NT2/D1 (cell line): ENCODE measurements around the gene GCK.

Experiments used
- DNase-seq: peaks from one replicate; pipeline ENCODE4 v3.0.0-alpha.2; 2011; ENCODE audit warnings: low read depth, low spot score
- H3K27me3 ChIP-seq: 2 replicates; pipeline ENCODE4 v1.6.0; 2011; ENCODE audit warnings: mild to moderate bottlenecking; ENCODE audit not compliant: insufficient read length, insufficient read depth
- H3K36me3 ChIP-seq: 2 replicates; pipeline ENCODE4 v1.6.1; 2011; ENCODE audit warnings: mild to moderate bottlenecking, low read length, mixed read lengths; ENCODE audit not compliant: insufficient read depth, insufficient read length
- H3K4me1 ChIP-seq: 2 replicates; pipeline ENCODE4 v1.5.1; 2011; ENCODE audit not compliant: insufficient read depth, insufficient read length
- H3K4me3 ChIP-seq: 2 replicates; pipeline ENCODE4 v1.5.1; 2011; ENCODE audit warnings: low read depth; ENCODE audit not compliant: insufficient read length
- H3K9ac ChIP-seq: 2 replicates; pipeline ENCODE4 v1.6.0; 2011; ENCODE audit warnings: low read depth; ENCODE audit not compliant: insufficient read length
- H3K9me3 ChIP-seq: 2 replicates; pipeline ENCODE4 v1.5.1; 2011; ENCODE audit warnings: mild to moderate bottlenecking, low read length; ENCODE audit not compliant: insufficient read depth
- SUZ12 ChIP-seq: IDR thresholded peaks from 2 replicates; pipeline ENCODE4 v1.6.1; 2011; ENCODE audit not compliant: insufficient read length, insufficient read depth; ENCODE audit errors: extremely low read depth
- YY1 ChIP-seq: IDR thresholded peaks from 2 replicates; pipeline ENCODE4 v1.6.1; 2011; ENCODE audit not compliant: insufficient read length, insufficient read depth
- ZNF274 ChIP-seq: IDR thresholded peaks from 2 replicates; pipeline ENCODE4 v1.6.1; 2011; ENCODE audit warnings: mild to moderate bottlenecking, low read depth, low read length

Gene GCK

DNA sequence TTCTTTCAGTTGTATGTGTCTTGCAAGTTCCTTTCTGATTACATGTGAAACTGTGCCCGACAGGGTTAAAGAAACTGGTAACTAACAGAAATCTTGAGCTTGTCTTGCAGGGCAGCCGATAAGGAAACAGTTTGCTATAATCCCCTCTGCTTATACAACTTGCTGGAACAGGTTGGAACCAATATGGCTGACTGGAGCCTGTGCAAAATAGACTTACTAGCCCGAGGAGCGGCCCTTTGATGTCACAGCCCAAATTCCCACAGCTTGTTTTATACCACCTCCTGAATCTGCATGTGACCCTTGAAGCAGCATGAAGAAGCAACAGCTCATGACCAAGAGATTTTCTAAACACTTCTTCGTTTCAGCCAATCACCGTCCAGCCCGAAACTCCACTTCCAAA is 8.2 kb upstream of the GCK start:
- no peak for DNase-seq
- Histone ChIP-seq H3K27me3 (no peaks in the 10 kb centered on the region), H3K4me1 (peaks cover 2% of the 10 kb centered on the region), H3K4me3 (no peak overlapping the region), H3K9ac (no peak overlapping the region), H3K36me3 (peaks cover under 1% of the 10 kb centered on the region), H3K9me3 (no peaks in the 10 kb centered on the region)
- TF ChIP-seq SUZ12 (no peak), YY1 (no peak), ZNF274 (no peak)

- H3K9me3 ChIP-seq: no peaks in the 10 kb centered on the region
- no peak overlapping the region for H3K9ac ChIP-seq
- no peak overlapping the region for H3K4me3 ChIP-seq
- no peaks in the 10 kb centered on the region for H3K27me3 ChIP-seq
- H3K36me3 ChIP-seq: no peaks in the 10 kb centered on the region
- TF ChIP-seq ZNF274 (no peak), YY1 (no peak), SUZ12 (no peak)
- peaks cover 2% of the 10 kb centered on the region for H3K4me1 ChIP-seq
- no peak for DNase-seq
Observed at GRCh38 chr7:44196450-44196872, 7.2 kb upstream of the GCK start.

DNA sequence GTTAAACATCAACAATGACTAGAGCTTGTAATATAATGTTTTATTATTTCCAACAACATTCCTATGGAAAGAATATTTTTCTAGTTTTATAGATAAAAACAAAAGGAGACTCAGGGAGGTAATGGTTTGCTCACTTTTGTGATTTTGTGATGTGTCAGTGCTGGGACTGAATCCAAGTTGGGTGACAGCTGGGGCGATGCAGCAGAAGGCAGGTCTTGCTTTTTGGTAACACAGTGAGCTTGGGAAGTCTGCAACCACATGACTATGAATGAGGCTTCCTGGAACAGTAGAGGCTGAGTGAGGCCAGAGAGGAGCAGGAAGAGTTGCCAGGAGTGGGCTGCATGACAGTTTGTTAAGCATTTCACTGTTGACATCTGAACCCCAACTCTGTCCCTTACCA is 6.7 kb upstream of the GCK start:
- no peak overlapping the region for H3K4me3 ChIP-seq
- no peaks in the 10 kb centered on the region for H3K9me3 ChIP-seq
- no peaks in the 10 kb centered on the region for H3K27me3 ChIP-seq
- peaks cover 2% of the 10 kb centered on the region for H3K4me1 ChIP-seq
- no peak overlapping the region for H3K9ac ChIP-seq
- TF ChIP-seq ZNF274: no peak
- TF ChIP-seq SUZ12: no peak
- TF ChIP-seq YY1: no peak
- H3K36me3 ChIP-seq: no peaks in the 10 kb centered on the region
- no peak for DNase-seq

- no peaks in the 10 kb centered on the region for H3K36me3 ChIP-seq
- no peak overlapping the region for H3K4me3 ChIP-seq
- DNase-seq: no peak
- no peak overlapping the region for H3K9ac ChIP-seq
- H3K4me1 ChIP-seq: peaks cover 2% of the 10 kb centered on the region
- H3K27me3 ChIP-seq: no peaks in the 10 kb centered on the region
- no peaks in the 10 kb centered on the region for H3K9me3 ChIP-seq
- TF ChIP-seq SUZ12: no peak
- no peak for TF ChIP-seq ZNF274
- no peak for TF ChIP-seq YY1
Observed at GRCh38 chr7:44194562-44195145, 5.4 kb upstream of the GCK start.

DNA sequence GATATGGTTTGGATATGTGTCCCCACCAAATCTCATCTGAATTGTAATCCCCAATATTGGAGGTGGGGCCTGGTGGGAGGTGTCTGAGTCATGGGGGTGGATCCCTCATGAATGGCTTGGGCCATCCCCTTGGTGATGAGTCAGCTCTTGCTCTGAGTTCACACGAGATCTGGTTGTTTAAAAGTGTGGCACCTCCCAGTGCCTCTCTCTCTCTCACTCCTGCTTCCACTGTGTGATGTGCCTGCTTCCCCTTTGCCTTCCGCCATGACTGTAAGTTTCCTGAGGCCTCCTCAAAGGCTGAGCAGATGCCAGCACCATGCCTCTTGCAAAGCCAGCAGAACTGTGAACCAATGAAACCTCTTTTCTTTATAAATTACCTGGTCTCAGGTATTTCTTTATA is 4.8 kb upstream of the GCK start:
- H3K4me3 ChIP-seq: no peak overlapping the region
- H3K4me1 ChIP-seq: peaks cover 2% of the 10 kb centered on the region
- H3K27me3 ChIP-seq: no peaks in the 10 kb centered on the region
- no peaks in the 10 kb centered on the region for H3K36me3 ChIP-seq
- H3K9me3 ChIP-seq: no peaks in the 10 kb centered on the region
- no peak overlapping the region for H3K9ac ChIP-seq
- DNase-seq: no peak
- TF ChIP-seq ZNF274: no peak
- TF ChIP-seq YY1: no peak
- no peak for TF ChIP-seq SUZ12

- TF ChIP-seq ZNF274 (no peak), SUZ12 (no peak)
- Histone ChIP-seq H3K9ac (no peak overlapping the region), H3K4me3 (no peak overlapping the region), H3K9me3 (no peaks in the 10 kb centered on the region), H3K27me3 (no peaks in the 10 kb centered on the region), H3K36me3 (no peaks in the 10 kb centered on the region), H3K4me1 (peaks cover 2% of the 10 kb centered on the region)
- DNase-seq: no peak
Observed at GRCh38 chr7:44193011-44193802, 4.0 kb upstream of the GCK start.

DNA sequence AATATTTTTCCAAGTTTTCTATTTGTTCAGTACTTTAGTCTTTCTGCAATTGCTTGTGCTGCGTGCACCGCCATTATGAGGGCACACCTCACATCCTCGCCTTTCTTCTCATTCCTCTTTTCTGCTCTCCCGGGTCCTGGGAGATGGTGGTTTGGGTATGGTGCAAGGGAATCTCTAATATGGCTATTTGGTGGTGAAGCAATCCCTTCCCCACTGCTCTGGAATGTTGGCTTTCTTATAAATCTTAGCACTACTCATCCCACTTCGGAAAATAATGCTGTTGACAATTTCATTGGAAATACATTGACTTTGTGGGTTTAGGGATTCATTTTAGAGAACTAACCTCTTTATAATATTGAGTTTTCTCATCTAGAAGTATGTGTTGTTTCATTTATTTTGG is 1.9 kb upstream of the GCK start:
- H3K9me3 ChIP-seq: no peaks in the 10 kb centered on the region
- no peak overlapping the region for H3K9ac ChIP-seq
- no peaks in the 10 kb centered on the region for H3K27me3 ChIP-seq
- H3K4me3 ChIP-seq: no peak overlapping the region
- no peak for DNase-seq
- H3K36me3 ChIP-seq: no peaks in the 10 kb centered on the region
- TF ChIP-seq YY1 (no peak), SUZ12 (no peak), ZNF274 (no peak)
- peaks cover 4% of the 10 kb centered on the region for H3K4me1 ChIP-seq
